Endothelial cell (in vitro differentiated cells): Measurements from ENCODE around the gene LSM8. TPM values are rescaled to one million over a fixed set of nuclear protein-coding genes. Genes with fewer than 3 reads are reported as not detected.

Source experiments
- DNase-seq: peaks from one replicate; pipeline ENCODE4 v3.0.0; 2021; ENCODE audit warnings: low spot score
- H3K27ac Mint-ChIP-seq: one replicate; pipeline ENCODE4 v1.8.0; 2021; ENCODE audit warnings: mixed read lengths, inconsistent platforms; ENCODE audit not compliant: unreplicated experiment
- H3K27me3 Mint-ChIP-seq: one replicate; pipeline ENCODE4 v1.8.0; 2021; ENCODE audit warnings: mild to moderate bottlenecking, moderate library complexity, mixed read lengths, inconsistent platforms; ENCODE audit not compliant: unreplicated experiment
- H3K36me3 Mint-ChIP-seq: one replicate; pipeline ENCODE4 v1.8.0; 2021; ENCODE audit warnings: mild to moderate bottlenecking, low read depth, mixed read lengths, inconsistent platforms; ENCODE audit not compliant: unreplicated experiment
- H3K4me1 Mint-ChIP-seq: one replicate; pipeline ENCODE4 v1.8.0; 2021; ENCODE audit warnings: mild to moderate bottlenecking, mixed read lengths, inconsistent platforms; ENCODE audit not compliant: unreplicated experiment
- H3K4me3 Mint-ChIP-seq: one replicate; pipeline ENCODE4 v1.8.0; 2021; ENCODE audit warnings: mild to moderate bottlenecking, mixed read lengths, inconsistent platforms; ENCODE audit not compliant: unreplicated experiment
- H3K9me3 Mint-ChIP-seq: one replicate; pipeline ENCODE4 v1.8.0; 2021; ENCODE audit warnings: mixed read lengths, inconsistent platforms; ENCODE audit not compliant: unreplicated experiment
- total RNA-seq: library from RNA; stranded (reverse); fragmentation: NEBNext Ultra II Directional; extraction: Animal tissue kit (Norgen Biotek cat#: 25700); gene quantifications from one replicate; pipeline ENCODE4 v1.2.1, GENCODE V29; 2021; ENCODE audit not compliant: unreplicated experiment
- TF ChIP-seq, protein P1 (sequence below): fragments of 200-600 bp; sonication (generic); IDR thresholded peaks from one replicate; pipeline ENCODE4 v1.5.0; 2021; ENCODE audit warnings: antibody characterized with exemption; ENCODE audit not compliant: unreplicated experiment

The LSM8 gene
- total RNA-seq, 1 donor from 2014 or later: 39.7 TPM

DNA sequence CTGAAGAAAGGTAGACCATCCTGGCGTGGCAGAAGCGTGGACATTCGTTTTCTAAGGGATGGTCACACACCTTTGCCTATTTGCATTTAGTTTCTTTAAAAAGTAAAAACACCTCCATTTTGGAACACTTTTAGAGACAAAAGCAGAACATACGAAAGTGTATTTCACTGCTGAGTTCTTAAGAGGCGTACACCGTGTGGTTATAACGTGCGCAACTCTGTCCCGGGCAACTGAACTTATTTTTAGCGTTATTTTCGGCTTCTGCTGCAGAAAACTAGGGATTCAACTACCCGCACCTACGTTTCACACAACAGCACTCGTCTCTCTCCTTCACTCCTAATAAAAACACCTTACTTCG lies 557 bp upstream of the LSM8 start:
- peak overlapping the region; percentile 99 for H3K27ac Mint-ChIP-seq
- H3K9me3 Mint-ChIP-seq: no peaks in the 10 kb centered on the region
- peaks cover 2% of the 10 kb centered on the region for H3K27me3 Mint-ChIP-seq
- DNase-seq: peak; percentile 4
- peak overlapping the region; percentile 98 for H3K4me3 Mint-ChIP-seq
- peaks cover 21% of the 10 kb centered on the region for H3K4me1 Mint-ChIP-seq
- TF ChIP-seq, protein P1, sequence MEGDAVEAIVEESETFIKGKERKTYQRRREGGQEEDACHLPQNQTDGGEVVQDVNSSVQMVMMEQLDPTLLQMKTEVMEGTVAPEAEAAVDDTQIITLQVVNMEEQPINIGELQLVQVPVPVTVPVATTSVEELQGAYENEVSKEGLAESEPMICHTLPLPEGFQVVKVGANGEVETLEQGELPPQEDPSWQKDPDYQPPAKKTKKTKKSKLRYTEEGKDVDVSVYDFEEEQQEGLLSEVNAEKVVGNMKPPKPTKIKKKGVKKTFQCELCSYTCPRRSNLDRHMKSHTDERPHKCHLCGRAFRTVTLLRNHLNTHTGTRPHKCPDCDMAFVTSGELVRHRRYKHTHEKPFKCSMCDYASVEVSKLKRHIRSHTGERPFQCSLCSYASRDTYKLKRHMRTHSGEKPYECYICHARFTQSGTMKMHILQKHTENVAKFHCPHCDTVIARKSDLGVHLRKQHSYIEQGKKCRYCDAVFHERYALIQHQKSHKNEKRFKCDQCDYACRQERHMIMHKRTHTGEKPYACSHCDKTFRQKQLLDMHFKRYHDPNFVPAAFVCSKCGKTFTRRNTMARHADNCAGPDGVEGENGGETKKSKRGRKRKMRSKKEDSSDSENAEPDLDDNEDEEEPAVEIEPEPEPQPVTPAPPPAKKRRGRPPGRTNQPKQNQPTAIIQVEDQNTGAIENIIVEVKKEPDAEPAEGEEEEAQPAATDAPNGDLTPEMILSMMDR: no peak
- H3K36me3 Mint-ChIP-seq: peaks cover 11% of the 10 kb centered on the region

DNA sequence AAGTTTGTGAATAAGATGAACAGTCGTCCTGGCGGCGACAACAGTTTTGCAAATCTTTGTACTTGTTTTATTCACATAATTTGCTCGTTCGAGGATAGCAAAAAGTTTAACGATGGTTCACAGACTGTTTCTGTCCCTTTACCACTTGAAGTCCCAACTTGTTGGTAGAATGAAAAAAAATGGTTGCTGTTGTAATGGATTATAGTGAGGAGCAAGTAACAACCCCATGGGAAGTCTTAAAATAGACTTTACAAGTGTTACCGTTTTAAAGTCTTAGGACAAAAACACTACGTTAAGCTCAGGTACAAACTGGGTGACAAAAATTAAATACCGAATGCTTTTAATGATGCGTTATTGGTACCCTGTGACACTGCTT lies 589 bp downstream of the LSM8 start:
- Mint-ChIP-seq H3K27ac (peak overlapping the region; percentile 96), H3K36me3 (peaks cover 11% of the 10 kb centered on the region), H3K4me1 (peaks cover 21% of the 10 kb centered on the region), H3K9me3 (no peaks in the 10 kb centered on the region), H3K4me3 (peak overlapping the region; percentile 98), H3K27me3 (peaks cover 2% of the 10 kb centered on the region)
- TF ChIP-seq, protein P1: no peak
- no peak for DNase-seq

DNA sequence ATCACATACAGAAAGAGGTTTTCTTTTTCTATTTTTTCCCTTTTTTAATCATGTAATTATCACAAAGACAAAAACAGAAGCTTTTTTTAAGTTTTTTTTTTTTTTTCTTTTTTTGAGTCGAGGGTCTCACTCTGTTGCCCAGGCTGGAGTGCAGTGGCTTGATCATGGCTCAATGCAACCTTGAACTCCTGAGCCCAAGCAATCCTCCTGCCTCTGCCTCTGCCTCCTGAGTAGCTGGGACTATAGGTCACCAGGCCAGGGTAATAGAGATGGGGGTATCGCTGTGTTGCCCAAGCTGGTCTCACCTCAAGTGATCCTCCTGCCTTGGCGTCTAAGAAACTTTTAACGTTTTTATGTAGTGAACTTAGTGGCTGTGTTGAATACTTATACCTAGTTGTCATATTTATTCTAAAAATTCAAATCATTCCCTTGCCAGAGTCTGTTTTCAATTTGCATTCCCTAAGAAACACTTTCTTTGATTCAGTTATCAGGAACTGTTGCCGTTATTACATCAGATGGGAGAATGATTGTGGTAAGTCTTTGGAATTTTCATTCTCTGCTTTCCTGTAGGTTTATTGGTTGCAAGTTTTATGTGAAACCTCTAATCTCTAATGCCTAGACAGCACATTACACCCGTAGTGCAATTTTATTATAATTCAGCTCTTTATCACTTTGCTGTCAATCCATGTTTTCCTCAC lies 1.3 kb downstream of the LSM8 start:
- Mint-ChIP-seq H3K36me3 (peaks cover 11% of the 10 kb centered on the region), H3K27me3 (peaks cover 2% of the 10 kb centered on the region), H3K9me3 (no peaks in the 10 kb centered on the region), H3K27ac (no peak overlapping the region), H3K4me1 (peaks cover 21% of the 10 kb centered on the region), H3K4me3 (peak overlapping the region; percentile 53)
- DNase-seq: no peak
- TF ChIP-seq, protein P1: no peak

DNA sequence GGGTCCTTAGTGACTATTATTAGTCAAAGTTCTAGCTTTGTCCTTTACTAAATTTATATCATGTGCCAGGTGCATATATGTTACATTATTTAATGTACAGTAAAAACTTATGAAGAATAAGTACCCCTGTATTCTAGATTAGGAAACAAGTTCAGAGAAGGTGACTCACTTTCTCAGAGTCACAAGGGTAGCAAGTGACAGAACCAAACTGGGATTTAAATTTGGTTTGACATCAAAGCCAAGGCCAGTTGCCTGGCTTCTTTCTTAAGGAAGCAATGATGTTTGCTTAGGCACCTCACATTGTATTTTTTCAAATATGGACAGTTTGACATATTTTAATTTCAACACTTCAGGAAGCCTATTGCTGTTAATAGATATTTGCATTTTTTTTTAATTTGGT lies 2.5 kb downstream of the LSM8 start:
- TF ChIP-seq, protein P1: no peak
- no peak overlapping the region for H3K4me3 Mint-ChIP-seq
- H3K27ac Mint-ChIP-seq: no peak overlapping the region
- H3K36me3 Mint-ChIP-seq: peaks cover 11% of the 10 kb centered on the region
- peaks cover 21% of the 10 kb centered on the region for H3K4me1 Mint-ChIP-seq
- H3K9me3 Mint-ChIP-seq: no peaks in the 10 kb centered on the region
- peaks cover 2% of the 10 kb centered on the region for H3K27me3 Mint-ChIP-seq
- no peak for DNase-seq

DNA sequence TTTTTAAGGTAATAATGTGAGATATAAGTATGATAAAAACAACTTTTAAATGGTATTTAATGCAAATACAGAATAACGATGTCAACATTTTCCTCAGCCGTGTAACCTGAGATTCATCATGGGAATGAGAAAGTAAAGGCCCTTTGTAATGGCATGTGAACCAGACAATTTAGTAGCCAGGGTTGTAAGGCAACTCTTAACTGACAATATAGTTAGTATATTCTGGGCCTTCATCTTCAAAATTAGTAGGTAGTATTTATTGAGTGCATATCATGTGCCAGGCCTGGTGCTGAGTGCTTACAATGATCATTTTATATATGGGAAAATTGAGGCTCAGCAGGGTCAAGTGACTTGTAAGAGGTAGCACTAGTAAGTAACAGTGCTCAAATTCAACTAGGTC lies 10.6 kb downstream of the LSM8 start:
- no peaks in the 10 kb centered on the region for H3K4me1 Mint-ChIP-seq
- TF ChIP-seq, protein P1: no peak
- no peak overlapping the region for H3K27ac Mint-ChIP-seq
- no peaks in the 10 kb centered on the region for H3K36me3 Mint-ChIP-seq
- no peak for DNase-seq
- no peak overlapping the region for H3K4me3 Mint-ChIP-seq
- H3K9me3 Mint-ChIP-seq: no peaks in the 10 kb centered on the region
- H3K27me3 Mint-ChIP-seq: no peaks in the 10 kb centered on the region
